CD14-positive monocyte (primary cell): ENCODE measurements around the gene FLT3LG. TPM values are rescaled to one million over a fixed set of nuclear protein-coding genes. Genes with fewer than 3 reads are reported as not detected.
A peak's percentile ranks its signal among the peaks of the same experiment; 100 is the strongest.
"Not testable (repeated sequence)": the region's sequence is repeated elsewhere in the genome, so short reads cannot be mapped to it uniquely, and the experiment has no call there.

ENCODE experiments used
- DNase-seq, 3 donors: peaks; one replicate each; pipeline ENCODE4 v3.0.0-alpha.2; 2011 to 2022
- H2AFZ ChIP-seq: 2 replicates; pipeline ENCODE4 v1.6.0; 2012; ENCODE audit warnings: mild to moderate bottlenecking, low read depth, low read length, inconsistent platforms; ENCODE audit not compliant: insufficient read depth, poor library complexity, severe bottlenecking
- H3K27ac ChIP-seq, 2 donors: 1 replicate in 1 of 2; 2 replicates in 1 of 2; pipeline ENCODE4 v1.5.1; 2012 to 2013; ENCODE audit warnings: low read length in 2 of 2, control low read depth in 1 of 2, inconsistent platforms in 1 of 2, low read depth in 1 of 2, mild to moderate bottlenecking in 1 of 2
- H3K27me3 ChIP-seq, 2 donors: one replicate each; pipeline versions ENCODE4 v1.6.0 to v1.6.1; 2011 to 2013; ENCODE audit warnings: low read length in 2 of 2; ENCODE audit not compliant: control insufficient read depth in 2 of 2, insufficient read depth in 2 of 2
- H3K36me3 ChIP-seq, 2 donors: replicated peaks in 1 of 2; 1 replicate in 1 of 2; 2 replicates in 1 of 2; pipeline versions ENCODE4 v1.5.1 to v1.6.1; 2012 to 2013; ENCODE audit warnings: low read length in 2 of 2, control low read depth in 1 of 2, inconsistent platforms in 1 of 2, mild to moderate bottlenecking in 1 of 2; ENCODE audit not compliant: insufficient read depth in 2 of 2, control insufficient read depth in 1 of 2
- H3K4me1 ChIP-seq, 2 donors: 1 replicate in 1 of 2; 2 replicates in 1 of 2; pipeline versions ENCODE4 v1.5.1 to v1.6.1; 2012 to 2013; ENCODE audit warnings: low read length in 2 of 2, control low read depth in 1 of 2, inconsistent platforms in 1 of 2, mild to moderate bottlenecking in 1 of 2, moderate library complexity in 1 of 2; ENCODE audit not compliant: insufficient read depth in 2 of 2, control insufficient read depth in 1 of 2
- H3K4me2 ChIP-seq: replicated peaks from 2 replicates; pipeline ENCODE3; 2012; ENCODE audit warnings: low read length, moderate library complexity, mild to moderate bottlenecking; ENCODE audit not compliant: poor library complexity, severe bottlenecking; ENCODE audit errors: extremely low read depth
- H3K4me3 ChIP-seq, 3 experiments: fragments of 200-600 bp in 1 of 3; sonication (generic) in 1 of 3; replicated peaks in 1 of 3; 1 replicate in 2 of 3; 2 replicates in 1 of 3; pipeline ENCODE4 v1.5.1; 2011 to 2013; ENCODE audit warnings: low read length in 3 of 3, mild to moderate bottlenecking in 3 of 3, control low read depth in 2 of 3, low read depth in 2 of 3, inconsistent platforms in 1 of 3, moderate library complexity in 1 of 3
- H3K79me2 ChIP-seq: 2 replicates; pipeline ENCODE4 v1.6.0; 2012; ENCODE audit warnings: mild to moderate bottlenecking, control low read depth, inconsistent platforms, low read length, moderate library complexity; ENCODE audit not compliant: insufficient read depth
- H3K9ac ChIP-seq: 2 replicates; pipeline ENCODE4 v1.6.0; 2017; ENCODE audit warnings: low read length, mild to moderate bottlenecking; ENCODE audit not compliant: insufficient read depth, poor library complexity, severe bottlenecking
- H3K9me3 ChIP-seq, 2 donors: replicated peaks in 1 of 2; 1 replicate in 1 of 2; 2 replicates in 1 of 2; pipeline versions ENCODE4 v1.5.1 to v1.6.1; 2012 to 2013; ENCODE audit warnings: low read length in 2 of 2, control low read depth in 1 of 2; ENCODE audit not compliant: control insufficient read depth in 1 of 2, insufficient read depth in 1 of 2
- H4K20me1 ChIP-seq: 2 replicates; pipeline ENCODE4 v1.6.0; 2012; ENCODE audit warnings: mild to moderate bottlenecking, low read length, control low read depth, moderate library complexity; ENCODE audit not compliant: insufficient read depth
- H3K27ac Mint-ChIP-seq, 7 donors: one replicate each; pipeline ENCODE4 v1.8.0; 2020; ENCODE audit warnings: mild to moderate bottlenecking in 7 of 7, mixed read lengths in 7 of 7, moderate library complexity in 6 of 7, inconsistent platforms in 2 of 7
- H3K27me3 Mint-ChIP-seq, 3 donors: one replicate each; pipeline ENCODE4 v1.8.0; 2021 to 2022; ENCODE audit warnings: low read depth in 3 of 3, mild to moderate bottlenecking in 3 of 3, mixed read lengths in 3 of 3, moderate library complexity in 3 of 3, inconsistent platforms in 1 of 3
- H3K36me3 Mint-ChIP-seq, 2 donors: one replicate each; pipeline ENCODE4 v1.8.0; 2020; ENCODE audit warnings: mixed read lengths in 2 of 2, inconsistent platforms in 1 of 2, mild to moderate bottlenecking in 1 of 2
- H3K4me1 Mint-ChIP-seq: one replicate; pipeline ENCODE4 v1.8.0; 2020; ENCODE audit warnings: mild to moderate bottlenecking, mixed read lengths
- H3K4me3 Mint-ChIP-seq, 2 donors: one replicate each; pipeline ENCODE4 v1.8.0; 2020; ENCODE audit warnings: mild to moderate bottlenecking in 2 of 2, mixed read lengths in 2 of 2, moderate library complexity in 1 of 2
- H3K9me3 Mint-ChIP-seq, 7 donors: one replicate each; pipeline ENCODE4 v1.8.0; 2020 to 2022; ENCODE audit warnings: mixed read lengths in 7 of 7, mild to moderate bottlenecking in 6 of 7, moderate library complexity in 6 of 7, inconsistent platforms in 2 of 7
- CTCF ChIP-seq: fragments of 200-600 bp; IDR thresholded peaks from one replicate; pipeline ENCODE4 v1.8.0; 2022; ENCODE audit warnings: antibody characterized with exemption, mild to moderate bottlenecking
- WGBS: methylation state at CpG from one replicate; pipeline ENCODE4 v1.1.5; 2013; ENCODE audit warnings: missing lambda C conversion rate; ENCODE audit not compliant: insufficient coverage; 5-methylcytosine and 5-hydroxymethylcytosine counted together
- intact Hi-C, 2 donors: fragments of 100-400 bp; cut with micrococcal nuclease; formaldehyde crosslinking; loops; one replicate each; pipeline versions ENCODE4 v1.15.0 to v1.15.1; 2023
- polyA plus RNA-seq, 3 donors: library from polyadenylated mRNA; depleted of rRNA in 1 of 3; unstranded in 2 of 3; stranded (reverse) in 1 of 3; fragments of 300-500 nt in 2 of 3; fragments of >200 nt in 1 of 3; fragmentation: Illumina TruSeq in 2 of 3; gene quantifications; 1 replicate in 2 of 3; 2 replicates in 1 of 3; pipeline ENCODE4 v1.2.3, GENCODE V29; 2012 to 2021

The FLT3LG gene
- polyA plus RNA-seq, 3 donors = 5.0 to 13.8 (median 6.9) TPM

- H2AFZ ChIP-seq = peak overlapping the region; percentile 99
- no peaks in the 10 kb centered on the region for H4K20me1 ChIP-seq
- DNase-seq = peak; percentile 86 to 89 (median 88)
- peaks cover 0 to 17% of the 10 kb centered on the region in 2 donors for H3K9me3 ChIP-seq
- peaks cover 37 to 46% of the 10 kb centered on the region in 2 donors for H3K4me1 ChIP-seq
- H3K4me2 ChIP-seq = peak overlapping the region; percentile 100
- H3K36me3 Mint-ChIP-seq = peaks cover 33 to 35% of the 10 kb centered on the region in 2 donors
- no peak overlapping the region for H3K27ac ChIP-seq
- H3K4me3 Mint-ChIP-seq = peak overlapping the region; percentile 80 to 83
- intact Hi-C loops = loop anchor here (1.0 to 5.0 kb wide), 2 partner anchors 51 kb away; no protein-coding TSS in a partner anchor
- H3K27ac Mint-ChIP-seq = peak overlapping the region in 4 of 7 donors; percentile 56 to 74 (median 66)
- H3K27me3 Mint-ChIP-seq = peaks cover 37 to 44% (median 40%) of the 10 kb centered on the region in 3 donors
- no peaks in the 10 kb centered on the region for H3K79me2 ChIP-seq
- peaks cover 17 to 23% of the 10 kb centered on the region in 2 donors for H3K36me3 ChIP-seq
- H3K9ac ChIP-seq = peak overlapping the region; percentile 53
- under 1% methylated on average over 43 of the region's 47 CpGs for WGBS
- H3K4me1 Mint-ChIP-seq = peaks cover 50% of the 10 kb centered on the region
- peak; percentile 85 for TF ChIP-seq CTCF
- peaks cover 0 to 25% (median 14%) of the 10 kb centered on the region in 7 donors for H3K9me3 Mint-ChIP-seq
- H3K27me3 ChIP-seq = peaks cover 36 to 39% of the 10 kb centered on the region in 2 donors
- peak overlapping the region; percentile 45 to 95 (median 65) for H3K4me3 ChIP-seq
Measured at GRCh38 chr19:49443366-49444099, 30.5 kb upstream of the FLT3LG start.

- Histone ChIP-seq H3K9me3 (peaks cover 0 to 17% of the 10 kb centered on the region in 2 donors), H3K4me2 (peak overlapping the region; percentile 100), H3K27me3 (peaks cover 29 to 32% of the 10 kb centered on the region in 2 donors), H3K4me1 (peaks cover 37 to 46% of the 10 kb centered on the region in 2 donors), H3K36me3 (peaks cover 20 to 29% of the 10 kb centered on the region in 2 donors), H3K4me3 (peak overlapping the region in 1 of 3 experiments; percentile 95)
- not testable (repeated sequence) for H3K79me2 ChIP-seq, H2AFZ ChIP-seq, H3K9ac ChIP-seq, H4K20me1 ChIP-seq, DNase-seq, H3K27ac ChIP-seq
- H3K4me3 Mint-ChIP-seq = peak overlapping the region in 1 of 2 donors; percentile 9
- intact Hi-C loops = loop anchor here in 1 of 2 donors (5.0 kb wide), 1 partner anchor 52 kb away; no protein-coding TSS in a partner anchor
- 67% methylated on average over 5 of the region's 5 CpGs for WGBS
- peaks cover 40 to 41% of the 10 kb centered on the region in 2 donors for H3K36me3 Mint-ChIP-seq
- H3K27me3 Mint-ChIP-seq = peaks cover 31 to 37% (median 33%) of the 10 kb centered on the region in 3 donors
- H3K27ac Mint-ChIP-seq = peak overlapping the region in 2 of 7 donors; percentile 53 to 70
- H3K9me3 Mint-ChIP-seq = peaks cover 0 to 25% (median 14%) of the 10 kb centered on the region in 7 donors
- peaks cover 52% of the 10 kb centered on the region for H3K4me1 Mint-ChIP-seq
Measured at GRCh38 chr19:49444100-49444700, 29.8 kb upstream of the FLT3LG start.
